Tibial nerve (tissue), 4 donors: ENCODE measurements around the gene B3GAT3. TPM values are rescaled to one million over a fixed set of nuclear protein-coding genes. Genes with fewer than 3 reads are reported as not detected.
A peak's percentile ranks its signal among the peaks of the same experiment; 100 is the strongest.
"Not testable (repeated sequence)": the region's sequence is repeated elsewhere in the genome, so short reads cannot be mapped to it uniquely, and the experiment has no call there.

Experiments
- DNase-seq, 2 donors: peaks; one replicate each; pipeline ENCODE4 v3.0.0-alpha.2; 2019; ENCODE audit warnings: low spot score in 2 of 2
- H3K27ac ChIP-seq, 4 donors: fragments of 200-600 bp; sonication (generic) in 3 of 4; one replicate each; pipeline ENCODE4 v1.5.1; 2017 to 2019; ENCODE audit warnings: mild to moderate bottlenecking in 1 of 4
- H3K27me3 ChIP-seq, 2 donors: fragments of 200-600 bp; sonication (generic) in 1 of 2; one replicate each; pipeline versions ENCODE4 v1.5.1 to v1.6.0; 2017 to 2019
- H3K36me3 ChIP-seq, 3 donors: fragments of 200-600 bp; sonication (generic); one replicate each; pipeline ENCODE4 v1.5.1; 2018 to 2019
- H3K4me1 ChIP-seq, 4 donors: fragments of 200-600 bp; sonication (generic) in 3 of 4; one replicate each; pipeline ENCODE4 v1.5.1; 2017 to 2019
- H3K4me3 ChIP-seq, 4 donors: fragments of 200-600 bp; sonication (generic) in 3 of 4; one replicate each; pipeline ENCODE4 v1.5.1; 2017 to 2019; ENCODE audit warnings: mild to moderate bottlenecking in 1 of 4, moderate library complexity in 1 of 4
- H3K9me3 ChIP-seq, 4 donors: fragments of 200-600 bp; sonication (generic) in 3 of 4; one replicate each; pipeline ENCODE4 v1.5.1; 2017 to 2019
- EP300 ChIP-seq, 2 donors: sonication (generic); formaldehyde crosslinking; IDR thresholded peaks; one replicate each; pipeline ENCODE4 v1.6.1; 2017; ENCODE audit warnings: antibody characterized with exemption in 2 of 2, mild to moderate bottlenecking in 1 of 2
- POLR2A ChIP-seq, 2 donors: fragments of 450-650 bp; IDR thresholded peaks; one replicate each; pipeline ENCODE4 v1.6.1; 2017; ENCODE audit warnings: antibody characterized with exemption in 2 of 2, mild to moderate bottlenecking in 2 of 2, moderate library complexity in 2 of 2
- WGBS, 2 donors: methylation state at CpG; one replicate each; pipeline ENCODE4 v1.1.5; 2018; 5-methylcytosine and 5-hydroxymethylcytosine counted together
- total RNA-seq, 4 donors: library from RNA; depleted of rRNA; stranded (reverse); fragments of >200 nt; gene quantifications; one replicate each; pipeline ENCODE4 v1.1.0, GENCODE V29; 2016
- TF ChIP-seq, protein P1 (sequence below), 5 experiments: fragments of 200-600 bp in 3 of 5; fragments of 450-650 bp in 2 of 5; sonication (generic) in 3 of 5; IDR thresholded peaks; one replicate each; pipeline ENCODE4 v1.5.1; 2016 to 2019; ENCODE audit warnings: antibody characterized with exemption in 5 of 5, mild to moderate bottlenecking in 3 of 5, moderate library complexity in 2 of 5

The B3GAT3 gene
- total RNA-seq, 4 donors from 2014 or later, result 35.4 to 60.3 (median 50.7) TPM

DNA sequence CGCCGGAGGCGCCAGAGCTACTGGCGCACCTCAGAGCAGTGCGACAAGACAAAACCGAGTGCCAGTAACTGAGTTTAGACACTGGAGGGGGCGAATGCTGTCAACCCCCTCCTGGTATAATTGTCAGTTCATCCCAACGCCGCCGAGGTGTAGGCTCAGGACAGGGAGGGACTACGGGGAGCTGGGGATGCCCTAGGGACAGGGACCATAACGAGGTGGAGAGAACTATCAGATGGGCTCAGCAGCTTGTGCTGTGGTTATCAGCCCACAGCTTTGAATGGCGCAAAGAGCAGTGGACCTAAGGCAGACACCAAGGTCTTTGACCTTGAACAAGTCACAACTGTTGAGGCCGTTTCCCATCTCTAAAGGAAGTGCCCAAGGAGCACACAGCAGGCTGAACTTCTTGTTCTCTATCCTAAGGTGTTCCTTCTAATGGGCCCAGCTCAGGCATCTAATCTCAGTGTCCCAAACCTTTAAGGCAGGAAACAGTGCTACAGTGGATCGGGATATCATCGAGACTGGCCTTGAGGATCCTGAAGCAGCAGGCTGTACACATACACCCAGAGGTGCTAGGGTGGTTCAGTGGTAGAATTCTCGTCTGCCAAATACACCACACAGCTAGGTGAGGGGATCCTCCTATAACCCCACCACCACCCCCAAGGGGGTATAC, 29.5 kb downstream of the B3GAT3 start:
- Histone ChIP-seq H3K4me1 (peaks cover 0 to 53% (median 26%) of the 10 kb centered on the region in 4 donors), H3K36me3 (peaks cover 8 to 56% (median 14%) of the 10 kb centered on the region in 3 donors), H3K27me3 (no peaks in the 10 kb centered on the region), H3K27ac (peak overlapping the region; percentile 94 to 99 (median 96)), H3K4me3 (peak overlapping the region; percentile 61 to 91 (median 70)), H3K9me3 (no peaks in the 10 kb centered on the region)
- no peak for DNase-seq
- WGBS, 2 donors, result 11 to 17% methylated on average over 14 to 17 of the region's 17 CpGs
- no peak for TF ChIP-seq EP300 (IDR thresholded peaks at IDR 0.05)
- no peak for TF ChIP-seq POLR2A (IDR thresholded peaks at IDR 0.05)
- TF ChIP-seq, protein P1, sequence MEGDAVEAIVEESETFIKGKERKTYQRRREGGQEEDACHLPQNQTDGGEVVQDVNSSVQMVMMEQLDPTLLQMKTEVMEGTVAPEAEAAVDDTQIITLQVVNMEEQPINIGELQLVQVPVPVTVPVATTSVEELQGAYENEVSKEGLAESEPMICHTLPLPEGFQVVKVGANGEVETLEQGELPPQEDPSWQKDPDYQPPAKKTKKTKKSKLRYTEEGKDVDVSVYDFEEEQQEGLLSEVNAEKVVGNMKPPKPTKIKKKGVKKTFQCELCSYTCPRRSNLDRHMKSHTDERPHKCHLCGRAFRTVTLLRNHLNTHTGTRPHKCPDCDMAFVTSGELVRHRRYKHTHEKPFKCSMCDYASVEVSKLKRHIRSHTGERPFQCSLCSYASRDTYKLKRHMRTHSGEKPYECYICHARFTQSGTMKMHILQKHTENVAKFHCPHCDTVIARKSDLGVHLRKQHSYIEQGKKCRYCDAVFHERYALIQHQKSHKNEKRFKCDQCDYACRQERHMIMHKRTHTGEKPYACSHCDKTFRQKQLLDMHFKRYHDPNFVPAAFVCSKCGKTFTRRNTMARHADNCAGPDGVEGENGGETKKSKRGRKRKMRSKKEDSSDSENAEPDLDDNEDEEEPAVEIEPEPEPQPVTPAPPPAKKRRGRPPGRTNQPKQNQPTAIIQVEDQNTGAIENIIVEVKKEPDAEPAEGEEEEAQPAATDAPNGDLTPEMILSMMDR (IDR thresholded peaks at IDR 0.05), result peak in 1 of 5 experiments; percentile 7

DNA sequence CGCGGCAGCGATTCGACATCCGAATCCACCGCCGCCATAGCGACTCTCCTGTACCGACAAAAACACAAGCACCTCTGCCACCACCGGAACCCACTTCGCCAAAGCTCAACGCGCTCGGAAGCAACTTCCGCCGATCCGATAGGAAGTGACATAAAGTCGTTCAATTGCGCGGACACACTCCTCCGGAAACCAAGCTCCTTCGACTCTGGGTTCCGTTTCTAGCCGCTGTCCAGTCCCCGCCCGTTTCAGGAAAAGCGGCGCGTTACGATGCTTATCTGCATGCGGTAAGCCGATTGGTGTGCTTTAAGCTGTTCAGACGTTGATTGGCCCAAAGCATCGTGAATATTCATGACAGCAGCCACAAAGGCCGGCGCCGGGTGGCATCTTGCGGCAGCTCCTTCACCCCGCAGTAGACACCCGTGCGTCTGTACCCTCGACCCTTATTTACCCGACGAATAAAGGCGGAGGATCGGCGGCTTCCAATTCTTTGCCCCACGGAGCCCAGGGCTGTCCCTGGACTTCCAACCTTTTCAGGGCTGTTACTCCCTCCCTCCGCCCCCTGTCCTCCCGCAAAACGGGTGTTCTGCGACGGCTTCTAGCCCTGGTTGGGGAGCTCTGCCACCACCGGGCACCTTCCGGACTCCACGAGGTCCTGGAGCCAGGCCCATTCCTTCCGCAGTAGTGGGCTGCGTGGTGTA, 30.2 kb downstream of the B3GAT3 start, which contains the start of gene TUT1:
Gene TUT1 (minus strand): TSS at position 76 of the 698 bp plus-strand sequence. CDS start 38 bp downstream, at position 38.
- 0 to 1% methylated on average over 51 to 53 of the region's 58 CpGs for WGBS, 2 donors

GRCh38 chr11:62588966-62589637, 32.7 kb downstream of the B3GAT3 start:
- Histone ChIP-seq H3K27me3 (no peaks in the 10 kb centered on the region), H3K4me3 (no peak overlapping the region), H3K27ac (no peak overlapping the region), H3K9me3 (no peaks in the 10 kb centered on the region), H3K4me1 (peaks cover 0 to 43% (median 25%) of the 10 kb centered on the region in 4 donors), H3K36me3 (peaks cover 0 to 56% (median 0%) of the 10 kb centered on the region in 3 donors)
- DNase-seq, result no peak
- WGBS, 2 donors, result 65% methylated on average over 18 of the region's 18 CpGs
- TF ChIP-seq, protein P1 (IDR thresholded peaks at IDR 0.05), result no peak
- TF ChIP-seq EP300 (IDR thresholded peaks at IDR 0.05), result no peak
- TF ChIP-seq POLR2A (IDR thresholded peaks at IDR 0.05), result no peak

More for the DNA sequence above, 30.2 kb downstream of the B3GAT3 start, which contains the start of gene TUT1:
- Histone ChIP-seq H3K27ac (peak within 1 kb of the TSS; percentile 94 to 99 (median 96)), H3K4me1 (peaks cover 0 to 49% (median 26%) of the 10 kb centered on the region in 4 donors), H3K9me3 (no peaks in the 10 kb centered on the region), H3K27me3 (no peaks in the 10 kb centered on the region), H3K4me3 (peak within 1 kb of the TSS; percentile 61 to 91 (median 70)), H3K36me3 (peaks cover 7 to 56% (median 14%) of the 10 kb centered on the region in 3 donors)
- peak; percentile 93 to 96 for DNase-seq
- TF ChIP-seq POLR2A (IDR thresholded peaks at IDR 0.05), result peak; percentile 66 to 96
- TF ChIP-seq, protein P1 (IDR thresholded peaks at IDR 0.05), result peak in 1 of 5 experiments; percentile 41
- peak; percentile 73 to 98 for TF ChIP-seq EP300 (IDR thresholded peaks at IDR 0.05)

GRCh38 chr11:62585356-62585755, 36.4 kb downstream of the B3GAT3 start:
- peaks cover 0 to 86% (median 3%) of the 10 kb centered on the region in 3 donors for H3K36me3 ChIP-seq
- H3K4me1 ChIP-seq, result peaks cover 0 to 14% (median 3%) of the 10 kb centered on the region in 4 donors
- not testable (repeated sequence) for H3K27me3 ChIP-seq, H3K9me3 ChIP-seq, H3K27ac ChIP-seq, DNase-seq, H3K4me3 ChIP-seq
- WGBS, 2 donors, result 95 to 97% methylated on average over 7 of the region's 7 CpGs

GRCh38 chr11:62581735-62582134, 40.1 kb downstream of the B3GAT3 start:
- 91 to 93% methylated on average over 4 of the region's 4 CpGs for WGBS, 2 donors
- H3K9me3 ChIP-seq, H3K4me3 ChIP-seq, H3K27me3 ChIP-seq, DNase-seq, H3K27ac ChIP-seq, H3K4me1 ChIP-seq: not testable (repeated sequence)
- H3K36me3 ChIP-seq, result peaks cover 0 to 97% (median 5%) of the 10 kb centered on the region in 3 donors
